Measurements from ENCODE around the gene PRKAR2A. TPM values are rescaled to one million over a fixed set of nuclear protein-coding genes. Genes with fewer than 3 reads are reported as not detected.

Gene PRKAR2A
- total and polyA plus RNA-seq, 2 donors: 20.5 to 23.0 TPM

Other genes with a start within 250 kb of the PRKAR2A start
- 82.4 TPM for gene UQCRC1, start 238.2 kb downstream of the PRKAR2A start, total RNA-seq
- 282 TPM for gene UQCRC1, start 238.2 kb downstream of the PRKAR2A start, polyA plus RNA-seq
- gene TMEM89, start 226.1 kb downstream of the PRKAR2A start, total RNA-seq: not detected
- not detected for gene TMEM89, start 226.1 kb downstream of the PRKAR2A start, polyA plus RNA-seq
- gene SLC26A6, start 212.4 kb downstream of the PRKAR2A start, total RNA-seq: 8.0 TPM
- 12.9 TPM for gene SLC26A6, start 212.4 kb downstream of the PRKAR2A start, polyA plus RNA-seq
- 0.79 TPM for gene CELSR3, start 185.0 kb downstream of the PRKAR2A start, total RNA-seq
- 0.48 TPM for gene CELSR3, start 185.0 kb downstream of the PRKAR2A start, polyA plus RNA-seq
- 8.6 TPM for gene NCKIPSD, start 162.0 kb downstream of the PRKAR2A start, total RNA-seq
- gene NCKIPSD, start 162.0 kb downstream of the PRKAR2A start, polyA plus RNA-seq: 18.1 TPM
- 75.7 TPM for gene IP6K2, start 130.7 kb downstream of the PRKAR2A start, total RNA-seq
- gene IP6K2, start 130.7 kb downstream of the PRKAR2A start, polyA plus RNA-seq: 83.2 TPM
- gene SLC25A20, start 51.0 kb upstream of the PRKAR2A start, total RNA-seq: 11.0 TPM
- gene SLC25A20, start 51.0 kb upstream of the PRKAR2A start, polyA plus RNA-seq: 14.1 TPM
- gene ARIH2, start 71.0 kb upstream of the PRKAR2A start, total RNA-seq: 71.6 TPM
- 59.9 TPM for gene ARIH2, start 71.0 kb upstream of the PRKAR2A start, polyA plus RNA-seq
- gene P4HTM, start 142.4 kb upstream of the PRKAR2A start, total RNA-seq: 30.9 TPM
- 31.6 TPM for gene P4HTM, start 142.4 kb upstream of the PRKAR2A start, polyA plus RNA-seq
- gene WDR6, start 159.5 kb upstream of the PRKAR2A start, total RNA-seq: 66.2 TPM
- gene WDR6, start 159.5 kb upstream of the PRKAR2A start, polyA plus RNA-seq: 132 TPM
- gene DALRD3, start 170.7 kb upstream of the PRKAR2A start, total RNA-seq: 26.7 TPM
- 28.3 TPM for gene DALRD3, start 170.7 kb upstream of the PRKAR2A start, polyA plus RNA-seq
- 43.2 TPM for gene NDUFAF3, start 174.2 kb upstream of the PRKAR2A start, total RNA-seq
- 81.6 TPM for gene NDUFAF3, start 174.2 kb upstream of the PRKAR2A start, polyA plus RNA-seq
- 247 TPM for gene IMPDH2, start 181.5 kb upstream of the PRKAR2A start, total RNA-seq
- 192 TPM for gene IMPDH2, start 181.5 kb upstream of the PRKAR2A start, polyA plus RNA-seq
- 63.0 TPM for gene QRICH1, start 246.2 kb upstream of the PRKAR2A start, total RNA-seq
- 40.7 TPM for gene QRICH1, start 246.2 kb upstream of the PRKAR2A start, polyA plus RNA-seq

All from urinary bladder (tissue), 2 donors.